HEK293 (cell line): Measurements from ENCODE around the gene RLF.

Experiments used
- CTCF ChIA-PET: fragments of 350-600 bp; formaldehyde crosslinking; extraction: SDS; loops from one replicate; lab custom pipeline; 2021; ENCODE audit warnings: antibody characterized with exemption; lab: Yijun Ruan, JAX
- POLR2A ChIA-PET: fragments of 300-600 bp; formaldehyde crosslinking; extraction: SDS; loops from one replicate; lab custom pipeline; 2020; ENCODE audit warnings: antibody characterized with exemption, inconsistent platforms; lab: Yijun Ruan, JAX
- H3K27ac ChIP-seq: fragments of 200-500 bp; sonication (Bioruptor generic); 2 replicates; pipeline ENCODE4 v1.5.1; 2014; ENCODE audit warnings: low read depth, low read length, control low read depth, inconsistent platforms; ENCODE audit errors: extremely low read depth
- H3K36me3 ChIP-seq, 2 experiments: fragments of 200-500 bp in 1 of 2; sonication (Bioruptor generic) in 1 of 2; 1 replicate in 1 of 2; 2 replicates in 1 of 2; pipeline ENCODE4 v1.5.1; 2014 to 2017; ENCODE audit warnings: inconsistent platforms in 2 of 2, low read length in 2 of 2; ENCODE audit not compliant: control insufficient read depth in 2 of 2, insufficient read depth in 1 of 2
- H3K4me1 ChIP-seq: fragments of 200-500 bp; sonication (Bioruptor generic); 2 replicates; pipeline ENCODE4 v1.5.1; 2014; ENCODE audit warnings: mild to moderate bottlenecking, low read length, inconsistent platforms; ENCODE audit not compliant: control insufficient read depth, insufficient read depth
- H3K4me3 ChIP-seq: 2 replicates; pipeline ENCODE4 v1.5.1; 2011; ENCODE audit warnings: low read depth, mild to moderate bottlenecking, control low read depth, low read length, moderate library complexity
- H3K9me3 ChIP-seq: fragments of 200-500 bp; sonication (Bioruptor generic); 2 replicates; pipeline ENCODE4 v1.5.1; 2014; ENCODE audit warnings: low read depth, low read length, inconsistent platforms; ENCODE audit not compliant: control insufficient read depth, insufficient read depth
- ELK4 ChIP-seq: IDR thresholded peaks from 2 replicates; pipeline ENCODE4 v1.6.1; 2011; ENCODE audit warnings: mild to moderate bottlenecking, low read depth, low read length, borderline replicate concordance
- GLI4 ChIP-seq: fragments of 450-650 bp; formaldehyde crosslinking; IDR thresholded peaks from 2 replicates; pipeline ENCODE4 v1.5.1; 2016; ENCODE audit warnings: missing biosample characterization, missing genetic modification characterization
- HOXA7 ChIP-seq: sonication (generic); formaldehyde crosslinking; IDR thresholded peaks from 2 replicates; pipeline ENCODE4 v1.8.1; 2022; ENCODE audit warnings: missing genetic modification reagents, borderline replicate concordance
- PATZ1 ChIP-seq: fragments of 450-650 bp; formaldehyde crosslinking; IDR thresholded peaks from 2 replicates; pipeline ENCODE4 v1.5.1; 2016; ENCODE audit warnings: missing biosample characterization, missing genetic modification characterization
- PRDM2 ChIP-seq: fragments of 450-650 bp; formaldehyde crosslinking; IDR thresholded peaks from 2 replicates; pipeline ENCODE4 v1.5.1; 2016; ENCODE audit warnings: missing biosample characterization, missing genetic modification characterization, borderline replicate concordance
- RBAK ChIP-seq: fragments of 450-650 bp; formaldehyde crosslinking; IDR thresholded peaks from 2 replicates; pipeline ENCODE4 v1.5.1; 2016; ENCODE audit warnings: missing biosample characterization, missing genetic modification characterization
- SETDB1 ChIP-seq: IDR thresholded peaks from one replicate; pipeline ENCODE4 v1.6.1; 2017; ENCODE audit warnings: mild to moderate bottlenecking, low read length, moderate library complexity, mixed read lengths; ENCODE audit not compliant: insufficient read length
- SP2 ChIP-seq: fragments of 450-650 bp; formaldehyde crosslinking; IDR thresholded peaks from 2 replicates; pipeline ENCODE4 v1.5.1; 2016; ENCODE audit warnings: missing biosample characterization, missing genetic modification characterization
- SP7 ChIP-seq: fragments of 450-650 bp; formaldehyde crosslinking; IDR thresholded peaks from 2 replicates; pipeline ENCODE4 v1.5.1; 2016; ENCODE audit warnings: missing biosample characterization, missing genetic modification characterization
- WT1 ChIP-seq: fragments of 450-650 bp; formaldehyde crosslinking; IDR thresholded peaks from 2 replicates; pipeline ENCODE4 v1.5.1; 2016; ENCODE audit warnings: missing biosample characterization, missing genetic modification characterization
- ZBTB7A ChIP-seq: fragments of 450-650 bp; formaldehyde crosslinking; IDR thresholded peaks from 2 replicates; pipeline ENCODE4 v1.5.1; 2016; ENCODE audit warnings: low read depth, missing biosample characterization, missing genetic modification characterization
- ZFP3 ChIP-seq: fragments of 450-650 bp; formaldehyde crosslinking; IDR thresholded peaks from 2 replicates; pipeline ENCODE4 v1.5.1; 2016; ENCODE audit warnings: low read depth, missing biosample characterization, missing genetic modification characterization
- ZIC2 ChIP-seq: fragments of 450-650 bp; formaldehyde crosslinking; IDR thresholded peaks from 2 replicates; pipeline ENCODE4 v1.5.1; 2016; ENCODE audit warnings: missing biosample characterization, missing genetic modification characterization
- ZNF112 ChIP-seq: fragments of 450-650 bp; formaldehyde crosslinking; IDR thresholded peaks from 2 replicates; pipeline ENCODE4 v1.5.0; 2017; ENCODE audit warnings: missing biosample characterization, missing genetic modification characterization
- ZNF146 ChIP-seq: fragments of 450-650 bp; formaldehyde crosslinking; IDR thresholded peaks from 2 replicates; pipeline ENCODE4 v1.5.1; 2016; ENCODE audit warnings: missing biosample characterization, missing genetic modification characterization
- ZNF2 ChIP-seq: fragments of 450-650 bp; formaldehyde crosslinking; IDR thresholded peaks from 2 replicates; pipeline ENCODE4 v1.5.1; 2016; ENCODE audit warnings: missing biosample characterization, missing genetic modification characterization
- ZNF248 ChIP-seq: fragments of 450-650 bp; formaldehyde crosslinking; IDR thresholded peaks from 2 replicates; pipeline ENCODE4 v1.5.1; 2017; ENCODE audit warnings: missing biosample characterization, missing genetic modification characterization
- ZNF354C ChIP-seq: fragments of 450-650 bp; formaldehyde crosslinking; IDR thresholded peaks from 2 replicates; pipeline ENCODE4 v1.5.1; 2016; ENCODE audit warnings: missing biosample characterization, missing genetic modification characterization, low read depth, borderline replicate concordance
- ZNF362 ChIP-seq: fragments of 450-650 bp; formaldehyde crosslinking; IDR thresholded peaks from 2 replicates; pipeline ENCODE4 v1.5.1; 2016; ENCODE audit warnings: missing biosample characterization, missing genetic modification characterization
- ZNF449 ChIP-seq: fragments of 450-650 bp; formaldehyde crosslinking; IDR thresholded peaks from 2 replicates; pipeline ENCODE4 v1.5.1; 2017; ENCODE audit warnings: missing biosample characterization, mild to moderate bottlenecking, missing genetic modification characterization, moderate library complexity
- ZNF624 ChIP-seq: fragments of 450-650 bp; formaldehyde crosslinking; IDR thresholded peaks from 2 replicates; pipeline ENCODE4 v1.5.1; 2017; ENCODE audit warnings: missing biosample characterization, missing genetic modification characterization
- ZNF664 ChIP-seq: fragments of 450-650 bp; formaldehyde crosslinking; IDR thresholded peaks from 2 replicates; pipeline ENCODE4 v1.5.1; 2016; ENCODE audit warnings: missing biosample characterization, missing genetic modification characterization
- ZNF670 ChIP-seq: fragments of 450-650 bp; formaldehyde crosslinking; IDR thresholded peaks from 2 replicates; pipeline ENCODE4 v1.5.1; 2016; ENCODE audit warnings: missing biosample characterization, missing genetic modification characterization, low read depth
- ZNF785 ChIP-seq: fragments of 450-650 bp; formaldehyde crosslinking; IDR thresholded peaks from 2 replicates; pipeline ENCODE4 v1.5.1; 2016; ENCODE audit warnings: missing biosample characterization, missing genetic modification characterization

RLF gene

GRCh38 chr1:40257313-40257687, 96.1 kb downstream of the RLF start (continued):
- no peak for TF ChIP-seq ZBTB7A (tag by site-specific recombination)

- no peaks in the 10 kb centered on the region for H3K9me3 ChIP-seq
- H3K36me3 ChIP-seq, result peaks cover 18 to 35% of the 10 kb centered on the region in 2 experiments
- ChIA-PET POLR2A (interaction anchor here (0.6 to 1.8 kb wide), 17 partner anchors 9 to 443 kb away, joined by 3 to 13 read pairs (median 4); partner anchors contain the start of genes CAP1, RLF and TMCO2), CTCF (interaction anchor here (0.8 to 1.6 kb wide), 3 partner anchors 81 to 106 kb away, joined by 4 to 5 read pairs (median 5); no protein-coding TSS in a partner anchor)
- peak within 1 kb of the TSS; percentile 89 for H3K4me3 ChIP-seq
- H3K27ac ChIP-seq, result peak within 1 kb of the TSS; percentile 85
- H3K4me1 ChIP-seq, result no peaks in the 10 kb centered on the region
- TF ChIP-seq ELK4 (peak; percentile 76), RBAK (tag by site-specific recombination) (no peak), GLI4 (tag by site-specific recombination) (peak; percentile 98), PATZ1 (tag by site-specific recombination) (peak; percentile 100), ZNF248 (no peak), ZNF354C (tag by site-specific recombination) (no peak), ZNF664 (peak; percentile 79), ZNF362 (no peak), ZNF146 (tag by site-specific recombination) (peak; percentile 91), ZNF670 (tag by site-specific recombination) (no peak), HOXA7 (CRISPR knock-in tag) (no peak), ZNF2 (tag by site-specific recombination) (peak; percentile 99), ZNF112 (tag by site-specific recombination) (no peak), ZIC2 (peak; percentile 97), SP7 (peak; percentile 97), SP2 (peak; percentile 99), PRDM2 (tag by site-specific recombination) (no peak; the same call in 1 of the 2 replicates), ZFP3 (tag by site-specific recombination) (peak; percentile 43), WT1 (tag by site-specific recombination) (peak; percentile 82), ZNF449 (tag by site-specific recombination) (peak; percentile 79), ZNF785 (tag by site-specific recombination) (peak; percentile 84), ZNF624 (tag by site-specific recombination) (peak; percentile 95), SETDB1 (no peak)
Observed at GRCh38 chr1:40257688-40258444, 96.7 kb downstream of the RLF start, which contains the start of gene ZMPSTE24. Gene ZMPSTE24 (plus strand): TSS chr1:40258236. CDS start chr1:40258272, 36 bp downstream.
